Retinal pigment epithelial cell (primary cell): ENCODE results near the gene DHRS1.
"Not testable (repeated sequence)": the region's sequence is repeated elsewhere in the genome, so short reads cannot be mapped to it uniquely, and the experiment has no call there.

Experiments
- DNase-seq: peaks from one replicate; pipeline ENCODE4 v3.0.0-alpha.2; 2010; ENCODE audit warnings: low read depth
- H3K4me3 ChIP-seq: 2 replicates; pipeline ENCODE4 v1.5.1; 2011; ENCODE audit warnings: mild to moderate bottlenecking, low read length, control low read depth, moderate library complexity
- TF ChIP-seq, protein P1 (sequence below): conservative IDR thresholded peaks from 2 replicates; pipeline ENCODE4 v1.5.1; 2011; ENCODE audit warnings: low read depth, low read length, control low read depth, inconsistent platforms

DHRS1 gene

GRCh38 chr14:24332268-24332993, 32.9 kb upstream of the DHRS1 start:
- peak overlapping the region; percentile 20 for H3K4me3 ChIP-seq
- TF ChIP-seq, protein P1, sequence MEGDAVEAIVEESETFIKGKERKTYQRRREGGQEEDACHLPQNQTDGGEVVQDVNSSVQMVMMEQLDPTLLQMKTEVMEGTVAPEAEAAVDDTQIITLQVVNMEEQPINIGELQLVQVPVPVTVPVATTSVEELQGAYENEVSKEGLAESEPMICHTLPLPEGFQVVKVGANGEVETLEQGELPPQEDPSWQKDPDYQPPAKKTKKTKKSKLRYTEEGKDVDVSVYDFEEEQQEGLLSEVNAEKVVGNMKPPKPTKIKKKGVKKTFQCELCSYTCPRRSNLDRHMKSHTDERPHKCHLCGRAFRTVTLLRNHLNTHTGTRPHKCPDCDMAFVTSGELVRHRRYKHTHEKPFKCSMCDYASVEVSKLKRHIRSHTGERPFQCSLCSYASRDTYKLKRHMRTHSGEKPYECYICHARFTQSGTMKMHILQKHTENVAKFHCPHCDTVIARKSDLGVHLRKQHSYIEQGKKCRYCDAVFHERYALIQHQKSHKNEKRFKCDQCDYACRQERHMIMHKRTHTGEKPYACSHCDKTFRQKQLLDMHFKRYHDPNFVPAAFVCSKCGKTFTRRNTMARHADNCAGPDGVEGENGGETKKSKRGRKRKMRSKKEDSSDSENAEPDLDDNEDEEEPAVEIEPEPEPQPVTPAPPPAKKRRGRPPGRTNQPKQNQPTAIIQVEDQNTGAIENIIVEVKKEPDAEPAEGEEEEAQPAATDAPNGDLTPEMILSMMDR = peak; percentile 81
- DNase-seq = no peak

DNA sequence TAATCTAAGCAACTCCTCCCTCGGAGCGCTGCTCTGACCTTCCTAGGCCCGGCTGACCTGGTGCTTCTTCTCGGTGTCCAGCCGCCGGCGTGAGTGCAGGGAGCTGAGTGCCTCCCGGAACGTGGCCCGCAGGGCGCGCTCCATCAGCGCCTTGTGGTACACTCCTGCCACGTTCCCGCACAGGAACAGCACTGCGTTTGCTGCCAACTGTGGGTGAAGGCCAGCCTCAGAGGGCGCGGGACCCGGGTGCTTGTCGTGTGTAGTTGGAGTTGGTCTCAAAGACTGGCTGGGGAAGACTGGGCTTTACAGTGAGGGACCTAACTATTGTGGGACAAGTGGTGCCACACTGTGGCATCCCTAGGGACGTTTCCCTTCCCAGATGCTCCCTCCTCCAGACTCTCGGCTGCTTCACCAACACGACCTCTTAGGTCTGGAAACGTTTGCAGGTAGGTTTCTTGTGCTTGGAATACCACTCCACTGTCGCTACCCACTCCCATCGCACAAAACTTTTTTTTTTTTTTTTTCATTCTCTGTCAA, 32.2 kb upstream of the DHRS1 start:
- TF ChIP-seq, protein P1 = no peak
- H3K4me3 ChIP-seq = no peak overlapping the region
- no peak for DNase-seq

DNA sequence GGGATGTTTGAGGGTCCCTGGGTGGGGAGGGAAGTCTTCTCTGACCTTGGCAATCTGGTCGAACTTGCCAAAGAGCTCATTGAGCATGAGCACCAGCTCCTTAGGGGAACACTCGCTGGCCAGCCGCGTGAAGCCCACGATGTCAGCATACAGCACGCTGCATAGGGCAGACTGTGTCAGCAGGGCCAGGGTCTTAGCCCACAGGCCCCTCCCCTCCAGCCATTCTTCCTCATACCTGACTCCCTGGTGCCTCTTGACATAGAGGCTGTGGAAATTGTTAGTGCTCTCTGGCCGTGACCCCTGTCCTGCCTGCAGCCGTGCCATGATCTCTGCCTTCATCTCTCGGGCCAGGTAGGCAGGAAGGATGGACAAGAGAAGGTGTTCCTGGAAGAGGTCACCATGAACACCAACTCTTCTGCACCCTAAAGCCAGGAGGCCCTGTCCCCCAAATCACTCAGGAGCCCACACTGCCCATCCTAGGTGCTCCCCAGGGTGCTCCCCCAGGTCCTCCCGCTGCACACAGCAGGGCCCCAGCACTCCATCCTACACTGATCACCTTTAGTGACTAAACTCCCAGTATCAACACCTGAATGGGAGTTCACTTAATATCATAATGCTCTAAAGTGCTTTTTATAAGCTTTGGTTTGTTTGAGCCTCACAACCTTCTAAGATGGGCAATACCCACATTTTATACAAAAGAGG, 31.5 kb upstream of the DHRS1 start:
- no peak for DNase-seq
- H3K4me3 ChIP-seq = no peak overlapping the region
- TF ChIP-seq, protein P1 = no peak

DNA sequence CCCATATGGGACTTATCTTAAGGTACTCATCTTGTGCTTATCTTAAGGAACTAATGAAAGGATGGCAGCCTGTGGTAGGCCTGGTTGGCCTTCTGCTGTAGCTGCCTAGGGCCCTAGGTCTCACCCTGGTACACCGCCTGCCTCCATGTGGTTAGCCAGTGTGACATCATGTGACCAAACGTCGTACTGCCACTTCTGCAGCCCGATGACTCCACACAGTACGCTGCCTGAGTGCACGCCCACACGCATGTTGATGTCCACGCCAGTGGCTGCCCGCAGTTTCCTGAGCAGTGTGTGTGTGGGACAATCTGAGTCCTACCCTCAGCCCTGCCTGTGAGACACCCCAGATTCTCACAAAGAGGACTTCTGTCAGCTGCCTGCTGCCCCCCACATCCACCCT, 30.2 kb upstream of the DHRS1 start:
- TF ChIP-seq, protein P1 = no peak
- DNase-seq = no peak
- no peak overlapping the region for H3K4me3 ChIP-seq

GRCh38 chr14:24329073-24329663, 29.6 kb upstream of the DHRS1 start:
- DNase-seq = no peak
- no peak overlapping the region for H3K4me3 ChIP-seq
- TF ChIP-seq, protein P1 = no peak

DNA sequence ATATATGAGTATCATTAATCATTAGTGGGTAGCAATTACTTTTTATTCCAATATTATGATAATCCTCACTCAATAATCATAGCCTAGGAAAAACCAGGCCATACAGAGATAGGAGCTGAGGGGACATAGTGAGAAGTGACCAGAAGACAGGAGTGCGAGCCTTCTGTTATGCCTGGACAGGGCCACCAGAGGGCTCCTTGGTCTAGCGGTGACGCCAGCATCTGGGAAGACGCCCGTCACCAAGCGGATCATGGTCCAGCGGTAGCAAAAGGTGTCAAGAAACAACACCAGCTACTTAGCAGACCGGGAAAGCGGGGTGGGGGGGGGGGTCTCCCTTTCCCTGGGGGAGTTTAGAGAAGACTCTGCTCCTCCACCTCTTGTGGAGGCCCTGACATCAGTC, 28.3 kb upstream of the DHRS1 start:
- not testable (repeated sequence) for H3K4me3 ChIP-seq, DNase-seq
- TF ChIP-seq, protein P1 = peak; percentile 38
